WERI-Rb-1 (cell line): ENCODE measurements around the gene GADD45B.

Experiments used
- DNase-seq: peaks from one replicate; pipeline ENCODE4 v3.0.0-alpha.2; 2020
- H3K27ac ChIP-seq: fragments of 250-450 bp; sonication (Bioruptor Pico); 2 replicates; pipeline ENCODE4 v1.5.1; 2020; ENCODE audit warnings: mild to moderate bottlenecking, moderate library complexity
- H3K27me3 ChIP-seq: fragments of 250-450 bp; sonication (Bioruptor Pico); 2 replicates; pipeline ENCODE4 v1.5.1; 2021; ENCODE audit warnings: mild to moderate bottlenecking, low read depth, moderate library complexity; ENCODE audit not compliant: insufficient read depth, severe bottlenecking
- H3K36me3 ChIP-seq: fragments of 250-450 bp; sonication (Bioruptor Pico); 2 replicates; pipeline ENCODE4 v1.5.1; 2020; ENCODE audit warnings: mild to moderate bottlenecking, moderate library complexity
- H3K4me3 ChIP-seq: 2 replicates; pipeline ENCODE4 v1.5.1; 2011; ENCODE audit warnings: low read depth, mild to moderate bottlenecking, control low read depth, low read length
- H3K9me3 ChIP-seq: fragments of 250-450 bp; sonication (Bioruptor Pico); 2 replicates; pipeline ENCODE4 v1.5.1; 2021; ENCODE audit warnings: mild to moderate bottlenecking, moderate library complexity; ENCODE audit not compliant: severe bottlenecking
- CTCF ChIP-seq: IDR thresholded peaks from 2 replicates; pipeline ENCODE4 v1.5.1; 2011; ENCODE audit warnings: low read depth, mild to moderate bottlenecking, control low read depth, inconsistent platforms, low read length

The GADD45B gene

GRCh38 chr19:2434267-2434666 is 41.7 kb upstream of the GADD45B start:
- DNase-seq = no peak
- H3K9me3 ChIP-seq = no peaks in the 10 kb centered on the region
- peaks cover 67% of the 10 kb centered on the region for H3K36me3 ChIP-seq
- no peak overlapping the region for H3K4me3 ChIP-seq
- H3K27ac ChIP-seq = no peak overlapping the region
- H3K27me3 ChIP-seq = no peaks in the 10 kb centered on the region
- no peak for TF ChIP-seq CTCF

GRCh38 chr19:2434721-2435265 is 41.1 kb upstream of the GADD45B start:
- H3K4me3 ChIP-seq = no peak overlapping the region
- no peak overlapping the region for H3K27ac ChIP-seq
- H3K36me3 ChIP-seq = peaks cover 62% of the 10 kb centered on the region
- H3K9me3 ChIP-seq = no peaks in the 10 kb centered on the region
- no peaks in the 10 kb centered on the region for H3K27me3 ChIP-seq
- no peak for DNase-seq
- no peak for TF ChIP-seq CTCF

GRCh38 chr19:2436384-2436783 is 39.5 kb upstream of the GADD45B start:
- Histone ChIP-seq H3K27ac (no peak overlapping the region), H3K9me3 (no peaks in the 10 kb centered on the region), H3K36me3 (peaks cover 57% of the 10 kb centered on the region), H3K27me3 (no peaks in the 10 kb centered on the region), H3K4me3 (no peak overlapping the region)
- DNase-seq = no peak
- TF ChIP-seq CTCF = no peak

- TF ChIP-seq CTCF = no peak
- peaks cover 57% of the 10 kb centered on the region for H3K36me3 ChIP-seq
- no peak overlapping the region for H3K27ac ChIP-seq
These were observed 39.0 kb upstream of the GADD45B start for GRCh38 chr19:2436926-2437325.

GRCh38 chr19:2438178-2438577 is 37.7 kb upstream of the GADD45B start:
- TF ChIP-seq CTCF = no peak
- no peaks in the 10 kb centered on the region for H3K9me3 ChIP-seq
- no peak overlapping the region for H3K27ac ChIP-seq
- H3K27me3 ChIP-seq = no peaks in the 10 kb centered on the region
- H3K4me3 ChIP-seq = no peak overlapping the region
- DNase-seq = no peak
- H3K36me3 ChIP-seq = peaks cover 67% of the 10 kb centered on the region

More at GRCh38 chr19:2436926-2437325, 39.0 kb upstream of the GADD45B start:
- Histone ChIP-seq H3K4me3 (no peak overlapping the region), H3K27me3 (no peaks in the 10 kb centered on the region), H3K9me3 (no peaks in the 10 kb centered on the region)
- DNase-seq = no peak

- H3K27ac ChIP-seq = no peak overlapping the region
- DNase-seq = no peak
- H3K27me3 ChIP-seq = no peaks in the 10 kb centered on the region
- H3K9me3 ChIP-seq = no peaks in the 10 kb centered on the region
- H3K4me3 ChIP-seq = no peak overlapping the region
- no peak for TF ChIP-seq CTCF
- peaks cover 70% of the 10 kb centered on the region for H3K36me3 ChIP-seq
These were observed 35.4 kb upstream of the GADD45B start for GRCh38 chr19:2440515-2440914.
